A673 (cell line): ENCODE results near the gene RASSF10.

Experiments used
- EZH2 ChIP-seq: fragments of 200-600 bp; sonication (generic); IDR thresholded peaks from 2 replicates; pipeline ENCODE4 v1.6.1; 2017; ENCODE audit warnings: borderline replicate concordance, low read depth, mild to moderate bottlenecking, mixed read lengths, antibody characterized with exemption, low read length; ENCODE audit not compliant: poor library complexity, severe bottlenecking
- TF ChIP-seq, protein P1 (sequence below): fragments of 300-800, 200-600 bp; sonication (generic); conservative IDR thresholded peaks from 2 replicates; pipeline ENCODE4 v1.5.1; 2017; ENCODE audit warnings: low read depth, mild to moderate bottlenecking, antibody characterized with exemption, low read length, moderate library complexity, mixed read lengths

DNA sequence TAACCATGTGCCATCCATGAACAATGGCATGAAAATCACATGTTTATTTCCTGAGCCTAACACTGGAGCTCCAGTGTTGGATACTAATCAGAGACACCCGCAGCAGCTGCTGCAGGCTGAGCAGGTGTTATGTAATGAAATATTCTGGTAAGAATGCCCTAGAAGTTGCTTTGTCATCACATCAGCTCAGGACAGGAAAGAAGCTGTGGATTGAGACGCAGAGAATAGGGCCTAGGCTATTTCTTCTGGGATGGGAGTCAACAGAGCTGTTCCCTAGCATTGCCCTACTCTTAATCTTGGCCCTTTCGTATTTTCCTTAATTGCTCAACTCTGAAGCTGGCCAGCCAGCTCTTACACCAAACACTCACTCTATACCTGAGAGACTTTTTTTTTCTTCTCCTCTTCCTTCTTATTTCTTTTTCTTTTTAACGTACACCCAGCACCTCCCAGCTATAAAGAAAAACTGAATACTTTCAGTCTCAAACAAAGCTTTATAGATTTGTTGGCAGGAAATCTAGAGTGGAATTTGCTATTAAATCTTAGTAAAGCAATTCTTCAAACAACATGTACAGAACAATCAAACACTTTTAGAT lies 31.9 kb downstream of the RASSF10 start:
- TF ChIP-seq EZH2 = no peak
- TF ChIP-seq, protein P1, sequence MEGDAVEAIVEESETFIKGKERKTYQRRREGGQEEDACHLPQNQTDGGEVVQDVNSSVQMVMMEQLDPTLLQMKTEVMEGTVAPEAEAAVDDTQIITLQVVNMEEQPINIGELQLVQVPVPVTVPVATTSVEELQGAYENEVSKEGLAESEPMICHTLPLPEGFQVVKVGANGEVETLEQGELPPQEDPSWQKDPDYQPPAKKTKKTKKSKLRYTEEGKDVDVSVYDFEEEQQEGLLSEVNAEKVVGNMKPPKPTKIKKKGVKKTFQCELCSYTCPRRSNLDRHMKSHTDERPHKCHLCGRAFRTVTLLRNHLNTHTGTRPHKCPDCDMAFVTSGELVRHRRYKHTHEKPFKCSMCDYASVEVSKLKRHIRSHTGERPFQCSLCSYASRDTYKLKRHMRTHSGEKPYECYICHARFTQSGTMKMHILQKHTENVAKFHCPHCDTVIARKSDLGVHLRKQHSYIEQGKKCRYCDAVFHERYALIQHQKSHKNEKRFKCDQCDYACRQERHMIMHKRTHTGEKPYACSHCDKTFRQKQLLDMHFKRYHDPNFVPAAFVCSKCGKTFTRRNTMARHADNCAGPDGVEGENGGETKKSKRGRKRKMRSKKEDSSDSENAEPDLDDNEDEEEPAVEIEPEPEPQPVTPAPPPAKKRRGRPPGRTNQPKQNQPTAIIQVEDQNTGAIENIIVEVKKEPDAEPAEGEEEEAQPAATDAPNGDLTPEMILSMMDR = no peak
